Measurements from ENCODE around the gene GNL3L. TPM values are rescaled to one million over a fixed set of nuclear protein-coding genes. Genes with fewer than 3 reads are reported as not detected.

Gene GNL3L
- total RNA-seq (2022; extraction: Qiagen RNA extraction), result 14.9 to 21.5 TPM (median 19.0 TPM) in 5 replicates

GRCh38 chrX:54529552-54530356, at the start of gene GNL3L:
Gene GNL3L (plus strand): TSS chrX:54530219. CDS start chrX:54532567, 2,348 bp downstream.

GRCh38 chrX:54495814-54496516, 34.1 kb upstream of the GNL3L start, which contains the start of gene FGD1:
Gene FGD1 (minus strand): TSS chrX:54496234. CDS start chrX:54495432, 802 bp downstream.

Other genes starting within 250 kb of the GNL3L start
- gene WNK3, start 172.2 kb upstream of the GNL3L start, total RNA-seq (2022; extraction: Qiagen RNA extraction), result 0.01 TPM in 2 of 5 replicates, not detected in the others
- 53.1 to 57.4 TPM (median 56.3 TPM) in 5 replicates for gene TSR2, start 89.8 kb upstream of the GNL3L start, total RNA-seq (2022; extraction: Qiagen RNA extraction)
- gene FGD1, start 34.0 kb upstream of the GNL3L start, total RNA-seq (2022; extraction: Qiagen RNA extraction), result 6.4 to 8.0 TPM (median 7.1 TPM) in 5 replicates